K562 (cell line): Measurements from ENCODE around the gene GLIS2. TPM values are rescaled to one million over a fixed set of nuclear protein-coding genes. Genes with fewer than 3 reads are reported as not detected.
A peak's percentile ranks its signal among the peaks of the same experiment; 100 is the strongest.

ENCODE experiments used
- ATAC-seq: fragments of 200-7000 bp; cut with Tn5 transposase; 3 replicates; pipeline ENCODE4 v1.9.1; 2020; ENCODE audit warnings: moderate library complexity
- BruUV-seq: library from RNA; stranded (reverse); fragments of 400-500 nt; replicated peaks from 2 replicates; lab custom pipeline; 2021; lab: Mats Ljungman, UMichigan
- CTCF ChIA-PET: fragments of 300-600 bp; formaldehyde crosslinking; extraction: SDS; loops from one replicate; lab custom pipeline; 2021; ENCODE audit warnings: low intra/inter-chr PET ratio; lab: Yijun Ruan, JAX
- POLR2A ChIA-PET: fragments of 300-600, 350-650 bp; sonication (Branson Sonifier 250); formaldehyde crosslinking; extraction: SDS; loops from one replicate; lab custom pipeline; 2021; ENCODE audit warnings: antibody characterized with exemption, inconsistent platforms; lab: Yijun Ruan, JAX
- DNase-seq, 4 experiments: peaks; one replicate each; pipeline versions ENCODE4 v3.0.0 to v3.0.0-alpha.2; 2011 to 2018; ENCODE audit warnings: low spot score in 3 of 4, mixed read lengths in 3 of 4; ENCODE audit errors: extremely low read depth in 1 of 4
- FAIRE-seq: peaks from 2 replicates; lab custom pipeline; 2011; peaks lifted over from hg19 to GRCh38; lab: Jason Lieb, UNC
- H2AFZ ChIP-seq: 2 replicates; pipeline ENCODE4 v1.6.0; 2011; ENCODE audit warnings: low read depth, low read length, control low read depth, inconsistent platforms
- H3K27ac ChIP-seq: fragments of 200-600 bp; 3 replicates; pipeline ENCODE4 v1.8.0; 2011; ENCODE audit warnings: low read depth, mild to moderate bottlenecking, control low read depth, inconsistent platforms, low read length, moderate library complexity, mixed read lengths; ENCODE audit errors: extremely low read depth
- H3K27me3 ChIP-seq, 2 experiments: fragments of 300-600 bp in 1 of 2; 2 replicates in 1 of 2; 3 replicates in 1 of 2; pipeline versions ENCODE4 v1.6.0 to v1.8.0; 2011; ENCODE audit warnings: inconsistent platforms in 2 of 2, low read length in 2 of 2, mild to moderate bottlenecking in 1 of 2, mixed read lengths in 1 of 2, moderate library complexity in 1 of 2; ENCODE audit not compliant: control insufficient read depth in 2 of 2, insufficient read depth in 2 of 2
- H3K36me3 ChIP-seq: fragments of 300-600 bp; 3 replicates; pipeline ENCODE4 v1.8.0; 2011; ENCODE audit warnings: mild to moderate bottlenecking, low read length, inconsistent platforms; ENCODE audit not compliant: control insufficient read depth, insufficient read depth
- H3K4me1 ChIP-seq, 2 experiments: fragments of 200-600 bp in 1 of 2; replicated peaks in 1 of 2; 2 replicates in 1 of 2; 3 replicates in 1 of 2; pipeline versions ENCODE4 v1.5.1 to v1.8.0; 2011; ENCODE audit warnings: inconsistent platforms in 2 of 2, low read length in 2 of 2, mild to moderate bottlenecking in 1 of 2, mixed read lengths in 1 of 2, moderate library complexity in 1 of 2; ENCODE audit not compliant: control insufficient read depth in 2 of 2, insufficient read depth in 2 of 2
- H3K4me2 ChIP-seq: 2 replicates; pipeline ENCODE4 v1.6.1; 2011; ENCODE audit warnings: low read length, control low read depth, inconsistent platforms, mixed read lengths; ENCODE audit not compliant: insufficient read depth
- H3K4me3 ChIP-seq: fragments of 200-600 bp; sonication (generic), shearing (Covaris generic); 2 replicates; pipeline ENCODE4 v1.5.1; 2016; ENCODE audit warnings: control low read depth, inconsistent platforms
- H3K79me2 ChIP-seq: fragments of 200-600 bp; 3 replicates; pipeline ENCODE4 v1.8.0; 2011; ENCODE audit warnings: low read length, inconsistent platforms; ENCODE audit not compliant: control insufficient read depth, insufficient read depth
- H3K9ac ChIP-seq, 2 experiments: 2 replicates each; pipeline versions ENCODE4 v1.6.0 to v1.6.1; 2011; ENCODE audit warnings: low read depth in 2 of 2, low read length in 2 of 2, control low read depth in 1 of 2, inconsistent platforms in 1 of 2, mild to moderate bottlenecking in 1 of 2, mixed read lengths in 1 of 2; ENCODE audit not compliant: insufficient read depth in 1 of 2
- H3K9me1 ChIP-seq: one replicate; pipeline ENCODE4 v1.6.0; 2011; ENCODE audit warnings: inconsistent platforms, mild to moderate bottlenecking, low read length, moderate library complexity; ENCODE audit not compliant: control insufficient read depth, insufficient read depth
- H3K9me3 ChIP-seq: replicated peaks from 2 replicates; pipeline ENCODE4 v1.5.1; 2011; ENCODE audit warnings: low read depth, low read length, inconsistent platforms; ENCODE audit not compliant: control insufficient read depth, insufficient read depth
- H4K20me1 ChIP-seq: replicated peaks from 2 replicates; pipeline ENCODE4 v1.6.1; 2011; ENCODE audit warnings: low read length, inconsistent platforms, mixed read lengths; ENCODE audit not compliant: control insufficient read depth, insufficient read depth
- FOXA3 ChIP-seq, 2 experiments: fragments of 450-650 bp in 1 of 2; sonication (generic) in 1 of 2; formaldehyde crosslinking; IDR thresholded peaks in 1 of 2; conservative IDR thresholded peaks in 1 of 2; 2 replicates each; pipeline versions ENCODE4 v1.4.0 to v1.8.0; 2020 to 2022; ENCODE audit warnings: mild to moderate bottlenecking in 2 of 2, missing genetic modification reagents in 1 of 2
- HCFC1 ChIP-seq: IDR thresholded peaks from 2 replicates; pipeline ENCODE4 v1.6.1; 2012; ENCODE audit warnings: low read depth, low read length, improper control_type of control experiment
- MEIS2 ChIP-seq: fragments of 450-650 bp; IDR thresholded peaks from 2 replicates; pipeline ENCODE4 v1.6.1; 2014; ENCODE audit warnings: mild to moderate bottlenecking; ENCODE audit not compliant: partially characterized antibody
- RBM25 ChIP-seq: fragments of 200-400 bp; formaldehyde crosslinking; IDR thresholded peaks from 2 replicates; pipeline ENCODE4 v1.6.1; 2018; ENCODE audit warnings: low read length, low read depth, moderate library complexity; ENCODE audit not compliant: severe bottlenecking
- TBL1XR1 ChIP-seq, 2 experiments: IDR thresholded peaks; 2 replicates each; pipeline ENCODE4 v1.6.1; 2012; ENCODE audit warnings: improper control_type of control experiment in 2 of 2, low read length in 2 of 2, mild to moderate bottlenecking in 1 of 2
- ZNF121 ChIP-seq: sonication (generic); formaldehyde crosslinking; conservative IDR thresholded peaks from 2 replicates; pipeline ENCODE4 v1.8.0; 2022; ENCODE audit warnings: missing genetic modification reagents
- WGBS: fragments of 100-300 bp; shearing (Covaris generic); methylation state at CpG from one replicate; pipeline ENCODE4 v1.1.6; 2016; ENCODE audit warnings: low coverage, mixed read lengths; ENCODE audit not compliant: insufficient coverage; ENCODE audit errors: missing lambda C conversion rate; 5-methylcytosine and 5-hydroxymethylcytosine counted together
- in situ Hi-C: fragments of 300-500 bp; cut with MboI; formaldehyde crosslinking; loops from 4 replicates; pipeline ENCODE4 v1.15.0; 2018; ENCODE audit warnings: inconsistent platforms, mixed read lengths
- intact Hi-C: fragments of 100-400 bp; cut with micrococcal nuclease; formaldehyde crosslinking; loops from 2 replicates; pipeline ENCODE4 v1.14.2; 2022
- polyA plus RNA-seq, 8 experiments: library from polyadenylated mRNA; depleted of rRNA in 4 of 8; stranded (reverse) in 5 of 8; unstranded in 3 of 8; fragments of >200 nt; fragmentation: Nextera tagmentation in 2 of 8; fragmentation: Illumina TruSeq in 1 of 8; extraction: Ambion mirVana in 2 of 8; extraction: Trizol in 1 of 8; gene quantifications; 2 replicates each; pipeline versions ENCODE4 v1.2.1 to v1.2.3, GENCODE V29; 2011 to 2014; ENCODE audit warnings: inconsistent platforms in 1 of 8, missing spikeins in 1 of 8
- total RNA-seq, 7 experiments: library from RNA; depleted of rRNA in 6 of 7; stranded (reverse); fragments of >200 nt in 6 of 7; fragmentation: Illumina TruSeq in 2 of 7; extraction: Trizol in 2 of 7; gene quantifications; 2 replicates each; pipeline versions ENCODE4 v1.2.1 to v1.2.3, GENCODE V29; 2011 to 2021; ENCODE audit warnings: low replicate concordance in 1 of 7

The GLIS2 gene
- total and polyA plus RNA-seq, 9 of the 15 experiments (the other 6 are each of a cell fraction or from before 2014, with no cell fraction given): 0.10 to 9.0 (median 0.57) TPM

DNA sequence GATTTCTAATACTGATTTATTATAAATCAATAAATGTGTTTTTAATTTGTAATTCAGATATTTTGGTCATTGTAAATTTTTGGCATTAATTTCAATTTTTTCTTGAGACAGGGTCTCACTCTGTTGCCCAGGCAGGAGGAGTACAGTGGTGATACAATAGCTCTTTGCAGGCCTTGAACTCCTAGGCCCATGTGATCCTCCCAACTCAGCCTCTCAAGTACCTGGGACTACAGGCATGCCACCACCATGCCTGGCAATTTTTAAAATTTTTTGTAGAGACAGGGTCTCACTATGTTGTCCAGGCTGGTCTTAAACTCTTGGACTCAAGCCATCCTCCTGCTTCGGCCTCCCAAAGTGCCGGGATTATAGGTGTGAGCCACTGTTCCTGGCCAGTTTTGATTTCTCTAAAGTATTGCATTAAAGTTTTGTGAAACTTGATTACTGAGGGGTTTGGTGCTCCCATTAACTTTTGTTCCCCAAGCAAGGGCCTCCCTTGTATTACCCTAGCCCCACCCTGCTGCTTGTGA is 37.8 kb upstream of the GLIS2 start:
- TF ChIP-seq MEIS2 (no peak), ZNF121 (CRISPR knock-in tag) (peak; percentile 91)
- H3K4me3 ChIP-seq: no peak overlapping the region
- intact Hi-C loops: no loop called here
- 92% methylated on average over 2 of the region's 2 CpGs for WGBS
- H3K4me1 ChIP-seq: peaks cover 7 to 13% of the 10 kb centered on the region in 2 experiments; a peak in 4 of 5 replicates
- no TSS peak for BruUV-seq
- in situ Hi-C loops: no loop called here
- no peaks in the 10 kb centered on the region for H3K36me3 ChIP-seq
- no peak overlapping the region for H3K9ac ChIP-seq
- H4K20me1 ChIP-seq: no peaks in the 10 kb centered on the region
- no peak overlapping the region for H3K4me2 ChIP-seq
- ATAC-seq (no peak), DNase-seq (no peak), FAIRE-seq (no peak)
- CTCF ChIA-PET: no interaction called here
- POLR2A ChIA-PET: interaction anchor here (0.6 to 1.7 kb wide), 3 partner anchors 12 to 181 kb away, joined by 3 to 4 read pairs (median 3); no protein-coding TSS in a partner anchor
- H3K9me1 ChIP-seq: no peaks in the 10 kb centered on the region
- no peaks in the 10 kb centered on the region for H3K27me3 ChIP-seq
- no peaks in the 10 kb centered on the region for H3K79me2 ChIP-seq
- H3K27ac ChIP-seq: no peak overlapping the region
- no peak overlapping the region for H2AFZ ChIP-seq
- 0 out of 2 replicates have a peak, but pooled peaks cover 2% of the 10 kb centered on the region for H3K9me3 ChIP-seq

- Histone ChIP-seq H3K9me3 (0 out of 2 replicates have a peak, but pooled peaks cover 2% of the 10 kb centered on the region), H3K9me1 (no peaks in the 10 kb centered on the region), H3K4me2 (no peak overlapping the region), H3K36me3 (no peaks in the 10 kb centered on the region), H3K27me3 (peaks cover 0 to 5% of the 10 kb centered on the region in 2 experiments; a peak in 2 of 5 replicates), H2AFZ (no peak overlapping the region), H3K79me2 (no peaks in the 10 kb centered on the region), H3K4me3 (no peak overlapping the region), H4K20me1 (no peaks in the 10 kb centered on the region), H3K4me1 (peaks cover 0 to 6% of the 10 kb centered on the region in 2 experiments; a peak in 3 of 5 replicates), H3K9ac (no peak overlapping the region), H3K27ac (no peak overlapping the region)
- TF ChIP-seq RBM25: peak; percentile 59
- no peak for TF ChIP-seq HCFC1
- TF ChIP-seq FOXA3 (CRISPR knock-in tag; conservative IDR thresholded peaks at IDR 0.05 in 1 of 2, IDR thresholded peaks at IDR 0.05 in 1 of 2): no peak
- TF ChIP-seq TBL1XR1 (IDR thresholded peaks at IDR 0.05; ENCODE audit: low read length in 2 of 2): no peak
- in situ Hi-C loops: no loop called here
- ATAC-seq: no peak
- DNase-seq: no peak
- intact Hi-C loops: no loop called here
- BruUV-seq: no TSS peak
- CTCF ChIA-PET: no interaction called here
- no peak for FAIRE-seq
- POLR2A ChIA-PET: no interaction called here
- WGBS: 23% methylated on average over 2 of the region's 2 CpGs
These were observed 35.2 kb upstream of the GLIS2 start for GRCh38 chr16:4280625-4281024.
